Measurements from ENCODE around the gene CATSPER4.

The CATSPER4 gene

GRCh38 chr1:26164036-26164860 lies 26.2 kb upstream of the CATSPER4 start (continued):
- peak; percentile 97 for TF ChIP-seq KLF17 (tag by site-specific recombination; IDR thresholded peaks at IDR 0.05)
- TF ChIP-seq ZNF549 (tag by site-specific recombination; IDR thresholded peaks at IDR 0.05) = no peak

GRCh38 chr1:26164861-26165842 lies 25.2 kb upstream of the CATSPER4 start:
- Histone ChIP-seq H3K4me1 (ENCODE audit: control insufficient read depth, insufficient read depth, low read length) (peaks cover 7% of the 10 kb centered on the region; the same call in 1 of the 2 replicates), H3K36me3 (ENCODE audit: control insufficient read depth in 2 of 2, insufficient read depth in 1 of 2, low read length in 2 of 2) (no peaks in the 10 kb centered on the region), H3K9me3 (ENCODE audit: control insufficient read depth, insufficient read depth, low read depth, low read length) (no peaks in the 10 kb centered on the region), H3K4me3 (ENCODE audit: low read depth, low read length) (no peak overlapping the region), H3K27ac (ENCODE audit: extremely low read depth, low read depth, low read length) (no peak overlapping the region)
- ChIA-PET CTCF (interaction anchor here (1.1 to 1.6 kb wide), 4 partner anchors 8 to 129 kb away, joined by 3 to 6 read pairs (median 3); partner anchors contain the start of gene CEP85), POLR2A (no interaction called here)
- TF ChIP-seq BCL11B (tag by site-specific recombination; IDR thresholded peaks at IDR 0.05; ENCODE audit: low read depth) (no peak), TRIM28 (IDR thresholded peaks at IDR 0.05; ENCODE audit: borderline replicate concordance, low read length) (no peak), ZNF335 (tag by site-specific recombination; conservative IDR thresholded peaks at IDR 0.05) (no peak), ZBTB48 (tag by site-specific recombination; IDR thresholded peaks at IDR 0.05) (peak; percentile 66; the same call in 1 of the 2 replicates), ZNF2 (tag by site-specific recombination; IDR thresholded peaks at IDR 0.05) (no peak), PATZ1 (tag by site-specific recombination; IDR thresholded peaks at IDR 0.05) (peak; percentile 35; the same call in 1 of the 2 replicates), INSM2 (tag by site-specific recombination; IDR thresholded peaks at IDR 0.05) (no peak), ZNF341 (tag by site-specific recombination; IDR thresholded peaks at IDR 0.05; ENCODE audit: low read depth) (peak; percentile 53), WT1 (tag by site-specific recombination; IDR thresholded peaks at IDR 0.05) (no peak), SCRT2 (tag by site-specific recombination; IDR thresholded peaks at IDR 0.05) (no peak), ZNF837 (tag by site-specific recombination; IDR thresholded peaks at IDR 0.05) (no peak), ZBTB7A (tag by site-specific recombination; IDR thresholded peaks at IDR 0.05; ENCODE audit: low read depth) (0 out of 2 replicates have a peak, but pooled peaks have one; percentile 3), ZNF558 (tag by site-specific recombination; IDR thresholded peaks at IDR 0.05) (no peak), KLF17 (tag by site-specific recombination; IDR thresholded peaks at IDR 0.05) (peak; percentile 8; the same call in 1 of the 2 replicates), ZNF664 (tag by site-specific recombination; IDR thresholded peaks at IDR 0.05) (no peak), ZNF174 (tag by site-specific recombination; IDR thresholded peaks at IDR 0.05) (no peak), ZNF560 (tag by site-specific recombination; IDR thresholded peaks at IDR 0.05; ENCODE audit: borderline replicate concordance) (no peak)

Measured in HEK293 (cell line).